DND-41 (cell line): ENCODE measurements around the gene OR7C1.
"Not testable (repeated sequence)": the region's sequence is repeated elsewhere in the genome, so short reads cannot be mapped to it uniquely, and the experiment has no call there.

Source experiments
- EZH2 ChIP-seq: IDR thresholded peaks from 3 replicates; pipeline ENCODE4 v1.6.1; 2012; ENCODE audit warnings: borderline replicate concordance, low read depth, mild to moderate bottlenecking, moderate library complexity, low read length, inconsistent platforms; ENCODE audit not compliant: severe bottlenecking
- TF ChIP-seq, protein P1 (sequence below): IDR thresholded peaks from 2 replicates; pipeline ENCODE4 v1.5.1; 2012; ENCODE audit warnings: borderline replicate concordance, low read length, moderate library complexity, mild to moderate bottlenecking; ENCODE audit not compliant: poor library complexity, severe bottlenecking; ENCODE audit errors: extremely low read depth

DNA sequence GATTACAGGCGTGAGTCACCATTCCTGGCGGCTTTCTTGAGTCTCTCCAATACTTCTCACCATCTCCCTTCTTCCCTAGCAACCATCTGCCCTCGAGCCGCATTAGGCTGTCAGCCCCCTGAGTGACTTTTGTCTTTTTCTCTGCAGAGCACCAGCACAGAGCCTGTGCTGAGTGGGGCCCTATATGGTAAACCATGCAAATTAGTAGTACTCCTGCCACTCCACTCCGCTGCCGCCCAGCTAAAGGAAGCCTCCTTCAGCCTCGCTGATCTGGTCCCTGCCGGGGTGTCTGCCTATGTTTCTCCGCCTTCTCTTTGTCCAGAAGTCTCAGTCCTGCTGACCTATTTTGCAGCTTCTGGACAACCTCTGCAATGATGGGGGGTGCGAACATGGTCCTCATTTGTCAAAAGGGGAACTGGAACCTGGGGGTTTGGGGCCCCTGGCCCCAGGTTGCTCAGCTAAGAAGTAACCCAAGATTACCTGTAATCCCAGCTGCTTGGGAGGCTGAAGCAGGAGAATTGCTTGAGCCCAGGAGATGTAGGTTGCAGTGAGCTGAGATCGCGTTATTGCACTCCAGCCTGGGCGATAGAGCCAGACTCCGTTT, 54.3 kb downstream of the OR7C1 start:
- TF ChIP-seq, protein P1, sequence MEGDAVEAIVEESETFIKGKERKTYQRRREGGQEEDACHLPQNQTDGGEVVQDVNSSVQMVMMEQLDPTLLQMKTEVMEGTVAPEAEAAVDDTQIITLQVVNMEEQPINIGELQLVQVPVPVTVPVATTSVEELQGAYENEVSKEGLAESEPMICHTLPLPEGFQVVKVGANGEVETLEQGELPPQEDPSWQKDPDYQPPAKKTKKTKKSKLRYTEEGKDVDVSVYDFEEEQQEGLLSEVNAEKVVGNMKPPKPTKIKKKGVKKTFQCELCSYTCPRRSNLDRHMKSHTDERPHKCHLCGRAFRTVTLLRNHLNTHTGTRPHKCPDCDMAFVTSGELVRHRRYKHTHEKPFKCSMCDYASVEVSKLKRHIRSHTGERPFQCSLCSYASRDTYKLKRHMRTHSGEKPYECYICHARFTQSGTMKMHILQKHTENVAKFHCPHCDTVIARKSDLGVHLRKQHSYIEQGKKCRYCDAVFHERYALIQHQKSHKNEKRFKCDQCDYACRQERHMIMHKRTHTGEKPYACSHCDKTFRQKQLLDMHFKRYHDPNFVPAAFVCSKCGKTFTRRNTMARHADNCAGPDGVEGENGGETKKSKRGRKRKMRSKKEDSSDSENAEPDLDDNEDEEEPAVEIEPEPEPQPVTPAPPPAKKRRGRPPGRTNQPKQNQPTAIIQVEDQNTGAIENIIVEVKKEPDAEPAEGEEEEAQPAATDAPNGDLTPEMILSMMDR: not testable (repeated sequence)
- not testable (repeated sequence) for TF ChIP-seq EZH2
